A549 (cell line): ENCODE measurements around the gene GAN.

Source experiments
- CBX2 ChIP-seq: fragments of 200-600 bp; sonication (generic); IDR thresholded peaks from 2 replicates; pipeline ENCODE4 v1.6.1; 2016; ENCODE audit warnings: low read depth, mild to moderate bottlenecking, borderline replicate concordance
- CTCF ChIP-seq: fragments of >200 bp; sonication (Bioruptor Twin); formaldehyde crosslinking; IDR thresholded peaks from 3 replicates; pipeline ENCODE4 v1.5.1; 2016
- POLR2A ChIP-seq: IDR thresholded peaks from 2 replicates; pipeline ENCODE4 v1.6.1; 2012; ENCODE audit warnings: mild to moderate bottlenecking, low read length
- REST ChIP-seq: fragments of 200-600 bp; sonication (generic); IDR thresholded peaks from 2 replicates; pipeline ENCODE4 v1.6.1; 2016; ENCODE audit warnings: antibody characterized with exemption, mild to moderate bottlenecking, moderate library complexity
- RFX5 ChIP-seq: fragments of 450-650 bp; IDR thresholded peaks from 2 replicates; pipeline ENCODE4 v1.7.1; 2014; ENCODE audit warnings: antibody characterized with exemption, mild to moderate bottlenecking, moderate library complexity
- SMC3 ChIP-seq: fragments of >200 bp; sonication (Bioruptor Twin); formaldehyde crosslinking; IDR thresholded peaks from 3 replicates; pipeline ENCODE4 v1.6.1; 2018; ENCODE audit warnings: inconsistent platforms

- TF ChIP-seq CTCF (no peak), CBX2 (no peak), SMC3 (0 out of 3 replicates have a peak, but pooled peaks have one; percentile 13), RFX5 (no peak), POLR2A (peak; percentile 67), REST (peak; percentile 53; the same call in 1 of the 2 replicates)
These were observed at the start of gene GAN for GRCh38 chr16:81314603-81315270.
